Dendritic cell treated with granulocyte-macrophage colony-stimulating factor and Interleukin-4, amounts not matched to agents 40 ng/mL and 50 ng/mL, for 4 days (primary cell): ENCODE results near the gene RAC3.
A peak's percentile ranks its signal among the peaks of the same experiment; 100 is the strongest.

ENCODE experiments used
- H3K27ac Mint-ChIP-seq: one replicate; pipeline ENCODE4 v1.8.0; 2022; ENCODE audit warnings: mild to moderate bottlenecking, mixed read lengths
- H3K27me3 Mint-ChIP-seq: one replicate; pipeline ENCODE4 v1.8.0; 2022; ENCODE audit warnings: mild to moderate bottlenecking, mixed read lengths
- H3K36me3 Mint-ChIP-seq: one replicate; pipeline ENCODE4 v1.8.0; 2022; ENCODE audit warnings: low read depth, mixed read lengths
- H3K4me1 Mint-ChIP-seq: one replicate; pipeline ENCODE4 v1.8.0; 2022; ENCODE audit warnings: low read depth, mixed read lengths
- H3K4me3 Mint-ChIP-seq: one replicate; pipeline ENCODE4 v1.8.0; 2022; ENCODE audit warnings: mild to moderate bottlenecking, moderate library complexity, mixed read lengths
- H3K9me3 Mint-ChIP-seq: one replicate; pipeline ENCODE4 v1.8.0; 2022; ENCODE audit warnings: mixed read lengths
- intact Hi-C: fragments of 100-400 bp; cut with micrococcal nuclease; formaldehyde crosslinking; loops from one replicate; pipeline ENCODE4 v1.15.0; 2022

Gene RAC3

DNA sequence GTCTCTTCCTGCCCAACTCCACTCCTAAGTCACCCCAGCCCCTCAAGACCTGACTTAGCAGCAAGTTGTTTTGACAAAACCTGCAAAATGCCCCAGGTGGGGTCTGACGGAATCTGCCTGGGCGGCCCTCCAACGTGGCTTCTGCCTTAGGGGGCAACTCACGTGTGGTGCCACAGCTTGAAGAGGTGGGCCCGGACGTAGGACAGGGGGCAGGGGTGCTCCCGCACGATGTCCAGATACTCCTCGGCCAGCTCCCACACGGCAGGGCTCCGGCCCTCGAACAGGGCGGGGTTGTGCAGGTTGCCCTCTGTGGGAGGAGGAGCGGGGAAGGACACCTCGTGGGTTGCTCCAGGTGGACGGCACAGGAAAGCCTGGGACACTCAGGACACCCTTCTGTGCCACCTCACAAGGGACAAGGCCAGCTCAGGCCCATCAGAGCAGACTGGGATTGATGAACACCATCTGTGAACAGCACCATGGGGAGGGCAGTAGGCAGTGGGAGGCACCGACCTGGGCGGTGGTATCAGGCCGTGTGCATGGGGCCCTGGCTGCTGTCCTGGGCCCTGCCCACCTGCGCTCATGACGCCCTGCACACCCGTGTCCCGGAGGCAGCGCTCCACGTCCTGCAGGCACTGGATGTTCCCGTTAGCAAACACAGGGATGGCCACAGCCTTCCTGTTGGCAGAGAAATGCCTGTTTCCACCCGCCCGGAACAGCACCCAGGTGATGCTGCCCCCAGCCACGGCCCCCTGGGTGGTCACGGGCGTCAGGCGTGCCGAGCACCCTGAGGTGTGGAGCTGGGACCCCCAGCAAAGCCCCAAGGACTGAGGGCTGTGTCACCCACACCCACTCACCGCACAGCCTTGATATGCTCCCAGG, 29.8 kb downstream of the RAC3 start:
- H3K4me1 Mint-ChIP-seq, result peaks cover 18% of the 10 kb centered on the region
- peaks cover 78% of the 10 kb centered on the region for H3K36me3 Mint-ChIP-seq
- H3K27me3 Mint-ChIP-seq, result no peaks in the 10 kb centered on the region
- intact Hi-C loops, result no loop called here
- H3K9me3 Mint-ChIP-seq, result no peaks in the 10 kb centered on the region
- no peak overlapping the region for H3K27ac Mint-ChIP-seq
- H3K4me3 Mint-ChIP-seq, result no peak overlapping the region

DNA sequence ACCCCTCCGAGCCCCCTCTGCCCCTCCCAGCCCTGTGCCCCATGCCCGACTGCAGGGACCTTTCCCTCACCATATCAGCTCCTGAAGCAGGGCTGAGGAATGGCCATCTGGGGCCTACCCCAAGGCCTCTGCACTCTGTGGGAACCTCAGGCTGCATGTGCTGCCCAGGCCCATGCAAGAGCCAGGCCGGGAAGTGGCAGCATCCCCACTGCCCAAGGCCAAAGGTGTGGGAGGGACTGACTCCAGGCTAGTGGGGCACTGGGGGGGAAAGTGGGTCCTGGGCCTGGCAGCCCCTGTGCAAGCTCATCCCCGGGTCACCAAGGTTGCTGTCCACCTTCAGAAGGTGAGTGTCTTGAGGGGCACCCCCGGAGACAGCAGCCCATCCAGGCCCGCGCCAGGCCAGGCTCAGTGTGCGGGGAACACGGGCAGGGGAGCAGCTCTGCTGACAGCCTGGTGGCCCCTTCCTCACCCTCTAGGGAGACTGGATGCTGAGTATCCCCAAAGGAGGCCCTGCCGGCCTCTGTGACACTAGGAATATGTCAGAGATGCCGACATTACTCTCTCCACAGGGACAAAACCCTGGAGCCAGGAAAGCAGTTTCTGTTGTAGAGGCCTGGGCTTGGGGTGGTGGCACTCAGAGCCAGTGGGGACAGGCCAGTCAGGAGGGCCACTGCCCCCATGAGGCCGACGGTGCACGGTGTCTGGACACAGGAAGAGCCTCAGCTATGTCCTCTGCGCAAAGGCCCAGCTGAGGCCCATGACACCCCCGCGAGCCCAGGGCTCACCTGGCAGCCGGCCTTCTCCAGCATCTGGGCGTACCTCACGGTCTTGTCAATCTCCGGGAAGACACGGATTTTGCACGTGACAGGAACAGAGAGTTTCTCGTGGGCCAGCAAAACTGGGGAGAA, 30.9 kb downstream of the RAC3 start:
- Mint-ChIP-seq H3K9me3 (no peaks in the 10 kb centered on the region), H3K27ac (no peak overlapping the region), H3K36me3 (peaks cover 67% of the 10 kb centered on the region), H3K27me3 (no peaks in the 10 kb centered on the region), H3K4me3 (no peak overlapping the region), H3K4me1 (peaks cover 19% of the 10 kb centered on the region)
- intact Hi-C loops, result no loop called here

DNA sequence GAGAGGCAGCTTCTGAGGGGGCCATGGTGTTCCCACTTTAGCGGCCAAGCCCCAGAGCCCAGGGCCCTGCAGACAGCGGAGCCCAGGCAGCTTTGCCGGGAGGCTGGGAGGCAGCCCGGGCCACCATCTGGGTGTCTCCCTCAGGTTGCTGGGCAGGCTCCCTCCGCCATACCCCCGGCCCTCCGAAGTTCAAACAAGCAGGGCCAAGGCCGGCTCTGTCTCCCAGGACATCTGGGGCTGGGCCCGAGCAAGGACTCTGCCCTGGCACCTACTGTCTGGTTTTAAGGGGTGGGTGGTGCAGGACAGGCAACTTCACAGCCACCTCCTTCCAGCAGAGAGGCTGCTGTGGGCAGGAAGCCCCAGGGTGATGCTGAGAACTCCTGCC, 31.5 kb downstream of the RAC3 start:
- peaks cover 19% of the 10 kb centered on the region for H3K4me1 Mint-ChIP-seq
- intact Hi-C loops, result no loop called here
- H3K27ac Mint-ChIP-seq, result no peak overlapping the region
- H3K9me3 Mint-ChIP-seq, result no peaks in the 10 kb centered on the region
- H3K27me3 Mint-ChIP-seq, result no peaks in the 10 kb centered on the region
- no peak overlapping the region for H3K4me3 Mint-ChIP-seq
- peaks cover 61% of the 10 kb centered on the region for H3K36me3 Mint-ChIP-seq

DNA sequence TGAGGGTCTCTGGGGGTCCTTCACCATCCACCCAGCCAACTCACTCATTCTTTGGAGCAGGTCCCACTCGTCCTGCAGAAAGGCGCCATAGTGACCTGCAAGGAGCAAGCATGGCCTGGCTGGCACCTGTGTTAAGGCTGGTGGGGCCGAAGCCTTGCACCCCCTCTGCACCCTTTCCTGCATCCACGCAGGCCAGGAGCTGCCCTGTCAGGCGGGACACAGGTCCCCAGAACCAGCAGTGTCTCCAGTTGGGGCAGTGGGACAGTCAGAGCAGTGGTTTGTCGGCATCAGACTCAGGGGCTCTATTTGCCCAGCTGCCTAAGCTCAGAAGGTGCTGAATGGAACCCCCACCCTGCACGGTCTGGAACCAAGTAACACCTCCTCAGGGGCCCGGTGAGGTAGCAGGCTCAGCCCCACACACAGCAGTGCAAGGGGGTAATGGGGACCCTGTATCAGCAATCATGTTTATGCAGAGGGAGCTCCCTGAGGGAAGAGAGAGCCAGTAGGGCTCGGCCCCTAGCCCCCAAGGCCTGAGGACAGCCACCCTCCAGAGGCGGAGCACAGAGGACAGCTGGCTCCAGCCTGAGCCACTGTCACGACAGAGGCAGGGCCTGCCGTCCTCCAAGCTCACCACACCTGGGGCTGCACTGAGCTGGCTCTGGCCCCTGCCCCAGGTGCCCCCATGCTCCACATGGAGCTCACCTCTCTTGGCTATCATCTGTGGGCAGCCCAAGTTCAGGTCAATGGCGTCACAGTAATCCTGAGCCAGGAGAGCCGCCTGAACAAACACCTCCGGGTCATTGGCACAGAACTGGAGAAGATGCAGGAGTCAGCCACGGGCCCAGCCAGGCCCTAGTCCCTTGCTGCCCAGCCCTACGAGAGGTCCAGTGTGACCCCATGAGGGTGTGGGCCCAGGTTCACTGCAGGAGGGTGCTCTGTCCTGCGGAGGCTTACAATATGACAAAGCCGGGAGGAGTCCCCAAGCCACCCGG, 32.2 kb downstream of the RAC3 start:
- peaks cover 53% of the 10 kb centered on the region for H3K36me3 Mint-ChIP-seq
- peaks cover 19% of the 10 kb centered on the region for H3K4me1 Mint-ChIP-seq
- no peaks in the 10 kb centered on the region for H3K9me3 Mint-ChIP-seq
- no peak overlapping the region for H3K27ac Mint-ChIP-seq
- peak overlapping the region; percentile 74 for H3K4me3 Mint-ChIP-seq
- no peaks in the 10 kb centered on the region for H3K27me3 Mint-ChIP-seq
- intact Hi-C loops, result no loop called here

DNA sequence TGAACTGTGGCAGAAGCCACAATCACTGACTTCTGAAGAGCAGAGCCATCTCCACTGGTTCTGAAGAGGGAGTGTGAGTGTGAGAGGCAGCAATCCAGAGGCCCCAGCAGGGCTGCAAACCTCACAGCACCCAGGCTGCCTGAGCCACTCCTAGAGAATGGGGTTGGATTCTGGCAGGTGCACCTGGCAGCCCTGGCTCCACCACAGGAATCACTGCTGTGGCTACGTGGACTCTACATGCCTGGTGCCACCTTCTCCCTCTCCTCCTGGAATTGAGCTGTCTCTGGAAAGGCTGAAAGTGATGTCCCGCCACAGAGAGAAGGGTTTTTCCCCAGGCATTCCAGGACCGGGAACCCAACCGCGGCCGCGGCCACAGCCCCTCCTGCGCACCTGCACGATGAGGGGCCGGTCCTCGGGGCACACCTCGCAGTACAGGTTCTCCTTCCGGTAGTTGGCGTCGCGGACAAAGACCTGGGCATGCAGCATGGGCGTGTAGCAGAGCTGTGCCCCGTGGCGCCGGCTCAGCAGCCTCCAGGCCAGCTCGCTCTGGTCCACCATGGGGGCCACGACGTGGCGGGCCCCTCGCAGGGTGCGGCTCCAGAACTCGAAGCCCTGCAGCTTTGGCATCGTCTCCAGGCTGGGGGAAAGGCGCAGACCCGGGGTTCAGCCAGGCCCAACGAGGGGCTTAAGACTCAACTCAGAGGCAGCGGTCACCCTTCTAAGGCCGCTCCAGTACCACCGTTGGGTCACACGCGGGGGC, 33.1 kb downstream of the RAC3 start:
- Mint-ChIP-seq H3K9me3 (no peaks in the 10 kb centered on the region), H3K27me3 (no peaks in the 10 kb centered on the region), H3K4me1 (peaks cover 19% of the 10 kb centered on the region), H3K36me3 (peaks cover 44% of the 10 kb centered on the region), H3K4me3 (peak overlapping the region; percentile 74), H3K27ac (peak overlapping the region; percentile 90)
- intact Hi-C loops, result no loop called here

DNA sequence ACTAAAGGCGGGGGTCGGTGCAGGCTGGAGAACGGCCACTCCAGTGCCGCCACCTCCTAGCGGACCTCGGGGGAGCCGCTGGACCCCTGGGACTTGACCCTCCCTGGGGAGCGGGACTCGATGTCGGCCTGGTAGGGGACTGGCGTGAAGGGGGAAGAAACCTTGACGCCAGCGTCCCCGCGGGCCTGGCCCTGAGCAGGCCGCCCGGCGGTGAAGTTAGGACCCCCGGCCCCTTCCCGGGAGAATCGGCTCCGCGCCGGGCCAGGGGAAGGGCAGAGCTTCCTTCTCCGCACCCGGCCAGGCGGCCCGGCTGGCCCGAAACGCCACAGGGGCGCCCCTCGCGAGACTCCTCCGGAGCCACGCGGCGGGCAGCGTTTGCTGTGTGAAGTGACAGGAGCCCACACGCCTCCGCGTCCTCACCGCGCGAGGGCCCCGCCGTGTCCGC, 33.7 kb downstream of the RAC3 start:
- H3K9me3 Mint-ChIP-seq, result no peaks in the 10 kb centered on the region
- H3K4me1 Mint-ChIP-seq, result peaks cover 19% of the 10 kb centered on the region
- intact Hi-C loops, result no loop called here
- peak overlapping the region; percentile 74 for H3K4me3 Mint-ChIP-seq
- peak overlapping the region; percentile 90 for H3K27ac Mint-ChIP-seq
- H3K36me3 Mint-ChIP-seq, result peaks cover 38% of the 10 kb centered on the region
- H3K27me3 Mint-ChIP-seq, result no peaks in the 10 kb centered on the region

- Mint-ChIP-seq H3K9me3 (no peaks in the 10 kb centered on the region), H3K4me1 (peaks cover 19% of the 10 kb centered on the region), H3K27ac (peak within 1 kb of the TSS; percentile 90), H3K36me3 (peaks cover 33% of the 10 kb centered on the region), H3K27me3 (no peaks in the 10 kb centered on the region), H3K4me3 (peak within 1 kb of the TSS; percentile 78)
- intact Hi-C loops, result no loop called here
These were observed 34.3 kb downstream of the RAC3 start, which contains the start of gene DUS1L for GRCh38 chr17:82065638-82066303. Gene DUS1L, minus strand, starts transcription at chr17:82065804. Its CDS starts 745 bp downstream, at chr17:82065059.

- Mint-ChIP-seq H3K9me3 (no peaks in the 10 kb centered on the region), H3K27me3 (peaks cover 8% of the 10 kb centered on the region), H3K36me3 (no peaks in the 10 kb centered on the region), H3K4me3 (no peak overlapping the region), H3K27ac (no peak overlapping the region), H3K4me1 (peaks cover 8% of the 10 kb centered on the region)
- intact Hi-C loops, result no loop called here
These were observed 39.1 kb downstream of the RAC3 start for GRCh38 chr17:82070611-82071010.

- Mint-ChIP-seq H3K27me3 (peaks cover 9% of the 10 kb centered on the region), H3K27ac (no peak overlapping the region), H3K4me3 (no peak overlapping the region), H3K4me1 (no peaks in the 10 kb centered on the region), H3K36me3 (peaks cover 7% of the 10 kb centered on the region), H3K9me3 (no peaks in the 10 kb centered on the region)
- intact Hi-C loops, result no loop called here
These were observed 41.3 kb downstream of the RAC3 start for GRCh38 chr17:82072827-82073226.

GRCh38 chr17:82073446-82073845, 42.0 kb downstream of the RAC3 start:
- Mint-ChIP-seq H3K27ac (no peak overlapping the region), H3K4me3 (no peak overlapping the region), H3K36me3 (peaks cover 13% of the 10 kb centered on the region), H3K27me3 (peaks cover 9% of the 10 kb centered on the region), H3K4me1 (peaks cover 5% of the 10 kb centered on the region), H3K9me3 (no peaks in the 10 kb centered on the region)
- intact Hi-C loops, result no loop called here

DNA sequence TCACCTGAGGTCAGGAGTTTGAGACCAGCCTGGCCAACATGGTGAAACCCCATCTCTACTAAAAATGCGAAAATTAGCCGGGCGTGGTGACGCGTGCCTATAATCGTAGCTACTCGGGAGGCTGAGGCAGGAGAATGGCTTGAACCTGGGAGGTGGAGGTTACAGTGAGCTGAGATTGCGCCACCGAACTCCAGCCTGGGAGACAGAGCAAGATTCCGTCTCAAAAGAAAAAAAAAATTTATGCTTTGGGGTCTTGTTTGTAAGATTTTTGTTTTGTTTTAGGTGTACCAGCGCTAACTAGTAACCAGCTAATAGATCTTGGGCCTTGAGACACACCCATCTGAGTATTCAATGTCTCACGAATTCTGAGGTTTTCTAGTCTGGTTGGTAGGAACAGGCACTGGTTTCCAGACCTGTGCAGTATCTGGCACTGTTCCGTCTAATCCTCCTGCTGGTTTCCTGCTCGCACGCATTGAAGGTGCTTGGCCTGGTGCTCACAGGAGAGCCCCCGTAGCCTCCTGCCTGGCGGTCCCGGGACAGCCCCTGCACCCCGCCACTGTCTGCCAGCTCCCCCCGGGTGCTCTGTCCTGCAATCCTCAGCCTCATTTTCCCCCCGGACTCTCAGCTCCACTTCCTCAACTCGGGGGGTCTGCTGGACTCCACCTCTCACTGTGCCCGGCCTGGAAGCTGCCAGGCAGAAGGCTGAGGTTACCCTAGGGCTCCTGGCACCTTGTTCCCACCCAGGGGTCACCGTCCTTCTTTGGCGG, 44.7 kb downstream of the RAC3 start:
- Mint-ChIP-seq H3K9me3 (no peaks in the 10 kb centered on the region), H3K4me3 (no peak overlapping the region)

More for the DNA sequence above, 44.7 kb downstream of the RAC3 start:
- intact Hi-C loops, result no loop called here
- peaks cover 9% of the 10 kb centered on the region for H3K27me3 Mint-ChIP-seq
- no peak overlapping the region for H3K27ac Mint-ChIP-seq
- H3K36me3 Mint-ChIP-seq, result peaks cover 40% of the 10 kb centered on the region
- H3K4me1 Mint-ChIP-seq, result peaks cover 5% of the 10 kb centered on the region
